ELR (cell line): ENCODE results near the gene TMA7B.

ENCODE experiments used
- DNase-seq: peaks from one replicate; pipeline ENCODE4 v3.0.0-alpha.2; 2015; ENCODE audit warnings: low read depth

TMA7B gene

DNA sequence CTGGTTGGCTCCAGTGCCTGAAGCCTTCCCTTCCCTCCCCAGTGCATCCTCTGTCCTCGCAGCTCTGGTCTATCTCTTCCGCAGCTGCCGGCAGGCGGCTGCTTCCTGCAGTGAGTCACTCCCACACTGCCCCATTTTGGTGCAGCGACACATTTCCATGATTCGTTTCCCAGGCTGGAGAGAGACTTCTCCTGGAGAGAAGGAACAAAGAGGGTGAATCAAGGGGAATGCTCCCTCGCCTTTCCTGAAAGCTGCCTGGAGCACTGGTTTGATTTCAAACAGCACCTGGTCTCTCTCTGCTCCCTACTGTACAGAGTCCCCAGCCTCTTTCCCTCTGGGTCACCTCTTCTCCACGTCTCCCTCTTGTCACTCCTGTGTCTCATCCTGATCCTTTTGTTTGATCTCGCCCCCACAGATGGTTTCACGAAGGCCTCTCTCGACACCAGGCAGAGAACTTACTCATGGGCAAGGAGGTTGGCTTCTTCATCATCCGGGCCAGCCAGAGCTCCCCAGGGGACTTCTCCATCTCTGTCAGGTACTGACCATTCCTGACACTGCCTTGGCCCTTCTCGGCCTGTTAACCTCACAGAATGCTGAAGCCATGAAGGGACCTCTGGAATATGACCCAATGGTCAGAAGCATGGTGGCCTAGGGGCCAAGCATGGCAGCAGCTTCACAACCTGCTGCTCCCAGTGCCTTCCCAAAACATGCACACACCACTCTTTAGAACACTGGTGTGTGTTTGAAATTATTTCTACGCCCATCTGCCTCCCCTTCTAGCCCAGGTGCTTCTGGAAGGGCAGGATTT is at the start of gene TMA7B:
Gene TMA7B (plus strand): TSS at position 758 of the 808 bp plus-strand sequence. CDS start 3,978 bp downstream, outside the sequence.
- DNase-seq: peak; percentile 81

DNA sequence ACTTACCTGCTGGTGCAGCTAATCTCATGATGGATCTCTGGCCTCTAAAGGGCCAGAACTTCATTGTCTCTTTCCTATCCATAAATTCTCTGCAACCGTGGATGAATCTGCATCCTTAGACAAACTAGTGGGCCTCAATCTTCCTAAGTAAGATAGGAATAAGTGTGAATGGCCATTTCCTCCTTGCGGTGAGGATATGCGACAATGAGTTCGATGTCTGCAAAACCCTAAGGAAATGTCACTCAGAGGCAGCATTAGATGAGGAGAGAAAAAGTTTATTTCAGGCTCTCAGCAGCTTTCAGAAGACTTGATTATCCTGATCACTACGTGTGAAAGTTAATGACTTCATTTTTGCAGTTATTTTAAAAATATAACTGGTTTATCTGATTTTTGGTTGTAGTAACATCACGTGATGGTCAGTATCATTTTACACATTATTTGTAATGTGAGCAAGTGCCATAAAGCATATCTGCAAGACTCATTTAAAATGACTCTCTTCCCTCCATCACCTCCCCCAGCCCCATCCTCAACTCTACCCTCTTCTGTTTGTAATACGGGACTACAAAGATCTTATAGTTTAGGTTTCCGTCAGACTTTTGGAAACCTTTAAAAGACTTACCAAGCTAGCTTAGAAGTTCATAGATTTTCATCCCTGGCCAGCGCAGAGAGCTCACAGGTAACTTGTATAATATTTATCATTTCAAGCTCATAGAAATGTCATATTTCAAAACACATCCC is 49.2 kb upstream of the TMA7B start:
- DNase-seq: no peak

DNA sequence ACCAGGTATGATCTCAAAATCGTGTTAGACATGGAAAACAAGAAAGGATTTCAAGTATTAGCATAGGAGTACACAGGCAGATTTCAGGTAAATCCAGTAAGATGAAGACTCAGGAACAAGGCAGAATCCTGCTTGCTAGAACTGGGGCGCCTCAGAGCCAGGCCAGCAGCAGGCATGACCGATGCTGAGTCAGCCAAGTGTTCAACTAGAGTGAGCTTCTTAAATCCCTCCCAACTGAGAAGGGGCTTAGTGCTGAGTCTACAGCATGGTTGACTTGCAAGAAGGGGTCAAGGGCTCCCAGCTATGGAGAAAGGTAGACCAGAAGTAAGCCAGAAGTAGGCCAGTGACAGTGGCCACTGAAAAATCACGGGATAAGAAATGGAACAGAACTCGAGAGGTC is 46.9 kb upstream of the TMA7B start:
- no peak for DNase-seq

DNA sequence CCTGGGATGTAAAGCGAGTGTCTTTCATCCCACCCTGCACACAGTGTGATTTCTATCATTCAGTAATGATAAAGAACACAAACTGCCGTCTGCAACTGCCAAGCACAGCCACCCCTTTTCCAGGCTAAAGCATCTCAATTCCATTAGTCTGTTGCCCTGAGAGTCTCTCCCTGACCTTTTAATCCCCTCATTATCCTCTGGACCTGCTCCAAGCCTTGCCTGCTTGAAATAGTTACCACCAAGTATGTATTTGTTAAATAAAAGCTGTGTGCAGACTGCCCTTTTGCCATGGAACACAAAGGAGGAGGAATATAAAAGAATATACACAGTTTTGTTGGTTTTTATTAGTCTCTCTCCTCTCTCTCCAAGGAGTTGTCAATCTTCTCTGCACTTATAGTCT is 46.3 kb upstream of the TMA7B start:
- DNase-seq: no peak

DNA sequence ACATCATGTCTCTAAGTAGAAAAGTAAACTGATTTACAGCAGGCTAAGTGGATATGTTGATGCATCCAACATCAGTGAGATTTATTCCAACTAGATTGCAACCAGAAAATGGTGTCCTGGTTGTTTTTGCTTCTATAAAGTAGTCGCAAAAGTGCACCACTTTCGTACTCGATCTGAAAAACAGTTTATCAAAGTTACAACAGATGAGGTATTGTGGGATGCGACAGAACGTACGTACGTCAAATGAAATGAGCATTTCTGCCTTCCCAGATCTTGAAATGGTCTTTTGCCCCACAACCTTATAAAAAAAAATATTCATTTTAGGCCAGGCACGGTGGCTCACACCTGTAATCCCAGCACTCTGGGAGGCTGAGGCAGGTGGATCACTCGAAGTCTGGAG is 45.6 kb upstream of the TMA7B start:
- DNase-seq: no peak

DNA sequence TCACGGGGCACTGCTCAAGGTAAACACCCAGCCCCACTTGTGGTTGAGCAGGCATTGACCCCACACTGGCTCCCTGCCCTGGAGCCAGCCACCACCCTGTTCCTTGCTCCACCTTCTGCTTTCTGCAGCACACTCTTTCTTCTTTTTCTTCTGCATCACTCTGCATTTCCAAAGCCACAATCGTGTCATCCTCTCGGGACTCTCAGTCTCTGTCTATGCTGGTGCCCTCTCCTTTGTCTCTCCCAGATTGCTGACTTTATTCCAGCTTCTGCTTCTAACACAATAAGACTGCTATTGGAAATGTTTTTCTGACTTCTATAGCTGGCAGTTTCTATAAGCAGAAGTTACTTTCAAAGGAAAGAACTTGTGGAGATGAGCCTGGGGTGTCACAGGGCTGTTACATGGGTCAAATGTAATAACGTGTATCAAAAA is 44.9 kb upstream of the TMA7B start:
- no peak for DNase-seq

DNA sequence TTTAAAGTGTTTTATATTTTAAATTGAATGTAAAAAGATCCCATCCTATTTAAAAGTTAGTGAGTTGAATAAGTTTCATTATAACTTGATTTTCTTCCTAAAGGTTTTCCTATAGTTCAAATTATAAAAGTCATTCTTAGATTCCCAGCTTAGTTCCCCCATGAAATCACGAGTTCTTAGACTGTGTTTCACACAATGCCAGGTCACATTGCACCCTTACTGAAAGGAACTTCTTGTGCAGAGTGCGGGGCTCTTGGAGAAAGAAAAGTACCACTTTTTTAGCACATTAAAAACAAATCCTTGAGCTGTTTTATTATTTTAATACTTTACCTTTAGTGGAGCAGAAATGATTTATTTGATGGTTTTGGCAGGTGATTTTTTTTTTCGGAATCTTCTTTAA is 43.7 kb upstream of the TMA7B start:
- no peak for DNase-seq

DNA sequence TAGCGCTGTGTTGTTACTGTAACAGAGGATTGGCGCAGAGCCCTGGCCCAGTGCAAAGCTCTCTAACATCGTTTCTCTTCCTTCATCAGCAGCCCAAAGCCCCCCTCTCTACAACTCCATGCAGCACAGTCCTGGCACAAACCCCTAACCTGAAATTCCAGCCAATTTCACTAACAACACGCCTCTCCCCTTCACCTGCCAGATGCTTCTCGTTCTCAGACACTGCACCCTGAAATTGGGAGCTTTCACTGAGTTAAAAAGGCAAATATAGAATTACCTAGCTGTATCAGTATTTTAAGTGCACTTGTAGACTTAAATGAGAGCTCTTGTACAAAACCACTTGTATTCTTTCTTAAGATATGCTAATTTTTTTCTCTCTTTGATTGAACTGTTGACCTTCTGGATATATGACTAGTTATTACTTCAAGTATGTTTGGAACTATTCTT is 43.0 kb upstream of the TMA7B start:
- DNase-seq: no peak

DNA sequence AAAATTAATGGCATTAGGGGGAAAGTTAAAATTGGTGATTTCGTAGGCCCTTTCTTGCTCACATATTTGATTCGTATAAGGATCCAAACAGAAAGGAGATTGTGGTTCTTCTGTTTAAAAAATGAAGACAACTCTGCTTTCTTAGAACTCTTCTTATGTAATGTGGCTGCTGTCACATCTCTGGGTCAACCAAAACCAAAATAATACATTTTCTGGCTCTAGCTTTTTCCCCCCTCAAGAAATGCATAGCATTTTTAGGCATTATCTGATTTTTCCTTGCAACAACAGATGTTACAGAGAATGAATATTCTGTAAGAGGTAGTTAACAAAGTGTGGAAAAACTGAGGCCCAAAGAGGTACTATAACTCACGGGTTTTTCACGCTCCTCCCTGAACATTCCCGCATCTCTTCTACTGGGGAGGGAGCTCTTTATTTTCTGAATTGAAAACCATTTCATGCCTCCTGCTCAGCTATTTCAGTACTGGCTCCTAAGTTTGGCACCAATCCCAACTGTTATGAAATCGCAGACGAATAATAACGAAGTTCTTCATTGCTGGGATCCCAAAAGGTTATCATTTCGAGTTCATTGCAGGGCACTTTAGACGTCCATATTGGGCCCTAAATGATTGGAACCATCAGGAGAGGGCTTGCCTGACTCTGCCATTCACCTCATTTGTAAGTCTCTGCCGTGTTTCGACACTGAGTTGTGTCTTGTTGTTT is 42.3 kb upstream of the TMA7B start:
- no peak for DNase-seq

DNA sequence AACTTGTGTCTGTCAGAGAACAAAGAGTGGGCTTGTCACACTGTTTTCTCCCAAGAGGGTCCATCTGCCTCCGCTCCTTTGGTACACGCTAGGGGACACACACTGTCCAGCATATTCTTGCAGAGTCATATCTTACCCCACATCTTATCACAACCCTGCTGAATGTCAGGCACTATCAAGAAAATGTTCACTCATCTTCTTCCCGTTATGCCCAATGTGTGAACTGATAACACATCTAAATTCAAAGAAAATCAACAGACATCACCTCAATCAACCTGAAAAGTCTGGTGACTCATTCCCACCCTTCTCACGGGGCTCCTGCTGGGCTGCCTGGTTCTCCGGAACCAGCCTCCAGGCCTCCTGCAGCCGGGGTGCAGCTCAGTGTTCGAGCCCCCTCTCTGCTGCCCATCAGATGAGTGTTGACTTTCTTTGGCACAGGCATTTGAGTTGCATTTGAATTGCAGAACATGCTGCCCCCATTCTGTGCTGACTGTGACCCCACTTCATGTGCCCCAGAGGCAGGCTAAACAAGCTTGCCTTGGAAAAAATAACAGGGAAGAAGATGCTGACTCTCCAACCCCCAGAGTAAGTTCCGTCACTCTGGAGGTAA is 40.0 kb upstream of the TMA7B start:
- no peak for DNase-seq

DNA sequence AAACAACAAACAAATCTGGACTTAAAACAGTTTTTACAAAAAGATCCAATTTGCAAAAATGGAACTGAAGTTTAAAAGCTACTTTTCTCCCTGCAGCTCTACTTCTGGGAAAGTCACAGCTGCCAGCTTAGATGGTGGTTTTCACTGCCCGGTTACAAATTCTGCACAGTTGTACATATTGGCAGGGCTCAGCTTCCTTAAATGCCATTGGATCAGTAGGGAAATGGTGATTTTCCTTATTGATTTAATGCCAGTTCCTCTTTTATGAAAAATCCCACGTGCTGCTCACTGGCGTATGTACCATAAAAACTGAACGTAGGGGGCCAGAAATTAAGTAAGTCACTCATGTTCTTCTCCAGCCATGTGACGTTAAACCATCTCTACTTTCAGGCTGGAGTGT is 36.5 kb upstream of the TMA7B start:
- DNase-seq: no peak

DNA sequence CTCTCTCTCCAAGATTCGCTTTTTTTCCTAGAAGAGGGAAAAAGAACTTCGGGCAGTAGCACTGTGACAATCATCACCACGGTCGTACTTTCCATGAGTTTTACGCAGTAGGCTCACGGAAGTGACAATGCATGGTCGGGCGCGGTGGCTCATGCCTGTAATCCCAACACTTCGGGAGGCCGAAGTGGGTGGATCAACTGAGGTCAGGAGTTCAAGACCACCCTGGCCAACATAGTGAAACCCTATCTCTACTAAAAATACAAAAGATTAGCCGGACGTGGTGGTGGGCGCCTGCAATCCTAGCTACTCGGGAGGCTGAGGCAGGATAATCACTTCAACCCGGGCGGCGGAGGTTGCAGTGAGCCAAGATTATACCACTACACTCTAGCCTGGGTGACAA is 35.9 kb upstream of the TMA7B start:
- DNase-seq: no peak

DNA sequence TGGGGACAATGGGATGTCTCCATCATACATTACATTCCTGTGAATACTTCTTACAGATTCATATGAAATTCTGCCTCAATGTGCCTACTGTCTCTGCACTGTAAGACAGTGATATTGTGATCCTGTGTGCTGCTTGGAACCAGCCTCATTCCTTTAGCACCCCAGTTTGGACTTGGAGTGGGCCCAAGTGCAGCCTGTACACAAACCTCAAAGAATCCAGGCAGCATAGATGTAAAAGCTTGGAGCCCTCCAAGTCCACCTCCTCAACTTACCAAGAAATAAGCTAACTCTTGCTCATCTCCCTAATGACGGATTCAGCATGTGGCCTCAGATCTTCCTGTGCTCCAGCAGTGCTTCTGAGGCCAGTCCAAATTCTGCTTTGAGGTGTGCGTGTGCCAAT is 34.9 kb upstream of the TMA7B start:
- DNase-seq: no peak

DNA sequence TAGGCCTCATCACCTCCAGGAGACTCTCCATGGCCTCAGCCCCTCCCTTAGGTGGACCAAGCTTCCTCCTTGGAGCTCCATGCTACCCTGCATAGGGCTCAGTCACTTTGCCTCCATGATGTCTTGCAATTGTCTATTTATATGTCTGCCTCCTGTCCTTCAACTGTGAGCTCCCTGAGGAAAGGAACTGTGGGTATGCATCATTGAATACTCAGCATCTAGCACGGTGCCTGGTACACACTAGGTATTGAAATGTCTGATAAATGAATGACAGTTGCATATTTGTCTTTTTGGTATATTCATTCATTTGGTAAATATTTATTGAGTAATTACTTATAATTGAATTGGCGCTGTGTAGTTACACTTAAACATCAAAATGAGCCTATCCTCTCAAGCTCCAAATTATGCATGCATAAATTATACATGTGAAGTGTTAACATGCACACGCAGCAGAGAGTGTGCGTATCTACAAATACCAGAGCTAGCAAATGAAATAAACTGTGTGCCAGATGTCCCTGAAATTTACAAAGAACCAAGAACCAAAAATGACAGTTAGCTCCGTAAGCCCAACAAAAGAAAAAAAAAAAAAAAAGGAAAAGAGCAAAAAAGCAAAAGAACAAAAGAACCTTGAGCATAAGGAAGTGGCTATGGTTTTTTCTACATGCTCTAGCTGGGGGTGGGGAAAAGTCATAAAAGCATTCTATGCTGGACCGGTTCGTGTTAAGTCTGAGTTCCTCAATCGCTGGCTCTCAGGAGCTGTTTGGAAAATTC is 34.1 kb upstream of the TMA7B start:
- no peak for DNase-seq

DNA sequence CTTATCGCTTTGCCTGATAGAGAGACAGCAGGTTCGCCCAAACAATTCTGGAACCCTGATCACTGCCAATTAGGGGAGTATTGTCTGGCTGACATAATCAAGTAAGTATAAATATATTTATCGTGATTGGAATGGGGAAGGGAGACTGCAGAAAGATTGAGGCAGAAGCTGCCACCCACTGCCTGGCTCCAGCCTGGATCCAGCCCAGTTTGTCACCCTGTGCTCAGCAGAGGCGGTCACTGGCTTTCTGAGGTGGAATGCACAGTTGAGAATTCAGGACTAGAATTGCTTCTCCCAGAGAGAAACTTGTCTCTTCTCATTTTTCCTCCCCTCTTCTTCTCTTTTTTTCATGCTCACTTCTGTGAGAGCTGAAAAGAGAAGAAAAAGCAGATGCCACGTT is 33.4 kb upstream of the TMA7B start:
- no peak for DNase-seq

DNA sequence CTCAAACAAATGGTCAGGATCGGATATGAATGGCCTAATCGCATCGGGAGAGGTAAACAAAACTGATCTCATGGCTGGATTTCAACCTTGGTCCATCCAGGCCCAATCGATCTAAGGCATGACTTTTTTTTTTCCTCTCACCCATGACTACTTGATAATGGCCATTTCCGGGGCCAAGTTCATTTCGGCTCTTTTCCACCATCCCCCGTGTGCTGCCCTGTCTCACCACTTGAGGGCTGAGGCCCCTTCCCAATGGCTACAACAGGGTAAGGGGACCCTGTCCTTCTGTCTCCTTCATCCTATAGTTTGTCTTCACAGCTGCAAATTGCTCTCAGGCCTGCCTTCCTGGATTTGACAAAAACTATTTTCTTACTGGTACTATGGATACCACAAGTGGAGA is 32.7 kb upstream of the TMA7B start:
- no peak for DNase-seq

DNA sequence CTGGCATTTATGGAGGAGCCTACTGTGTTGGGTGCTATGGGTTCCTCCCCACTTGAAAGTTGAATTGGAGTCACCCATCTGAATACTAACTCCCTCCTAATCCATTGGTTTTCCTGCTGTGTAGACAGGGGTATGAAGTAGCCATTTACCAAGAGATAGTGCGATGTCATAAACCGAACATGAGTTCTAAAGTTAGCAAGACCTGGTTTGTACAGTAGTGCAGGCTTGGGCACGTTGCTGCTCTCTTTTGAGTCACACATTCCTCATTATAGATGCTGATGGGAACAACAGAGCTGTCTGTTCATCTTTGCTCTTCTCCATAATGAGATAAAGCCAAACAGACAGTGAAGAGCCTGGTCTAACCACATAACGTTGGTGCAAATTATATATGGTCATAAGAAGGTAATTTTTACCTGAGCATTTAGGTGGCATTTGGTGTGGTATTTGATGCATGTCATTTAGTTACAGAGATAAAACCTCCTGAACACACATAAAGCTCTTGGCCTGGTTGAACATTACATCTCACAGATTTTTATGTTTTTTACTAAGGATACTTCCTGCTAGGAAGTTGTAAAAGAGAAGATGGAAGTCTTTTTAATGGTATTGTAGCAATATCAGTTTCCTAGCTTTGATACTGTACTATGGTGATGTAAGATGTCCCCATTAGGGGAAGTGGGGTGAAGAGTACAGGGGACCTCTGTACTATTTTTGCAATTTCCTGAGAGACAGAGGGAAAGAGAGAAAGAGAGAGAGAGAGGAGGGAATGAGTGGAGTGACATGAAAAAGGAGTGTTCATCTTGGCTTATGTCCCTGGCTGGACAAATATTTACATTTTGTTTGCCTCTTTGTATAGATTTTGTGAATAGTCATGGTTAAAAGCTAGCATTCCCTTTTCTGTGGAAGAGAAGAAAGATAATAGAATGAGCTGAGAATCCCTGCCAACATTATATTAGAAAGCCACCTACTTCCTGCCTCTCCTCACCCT is 31.4 kb upstream of the TMA7B start:
- DNase-seq: no peak

DNA sequence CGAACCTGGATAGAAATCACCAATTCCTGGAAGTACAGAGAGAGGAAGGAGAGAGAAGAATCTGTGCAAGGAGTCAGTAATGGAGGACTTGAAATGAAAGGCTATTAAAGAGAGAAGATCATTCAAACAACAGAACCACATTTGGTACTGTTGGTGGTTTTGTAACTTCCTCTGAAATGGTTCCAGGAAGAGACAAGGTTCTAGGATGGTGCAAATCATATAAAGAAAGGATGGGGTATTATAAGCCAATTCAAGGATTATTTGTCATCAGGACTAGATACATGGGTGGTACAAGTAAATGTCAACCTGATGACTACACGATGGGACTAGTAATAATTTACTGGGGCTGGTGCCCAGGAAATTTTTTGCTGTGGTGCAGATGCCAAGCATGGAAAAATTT is 28.9 kb upstream of the TMA7B start:
- DNase-seq: no peak

DNA sequence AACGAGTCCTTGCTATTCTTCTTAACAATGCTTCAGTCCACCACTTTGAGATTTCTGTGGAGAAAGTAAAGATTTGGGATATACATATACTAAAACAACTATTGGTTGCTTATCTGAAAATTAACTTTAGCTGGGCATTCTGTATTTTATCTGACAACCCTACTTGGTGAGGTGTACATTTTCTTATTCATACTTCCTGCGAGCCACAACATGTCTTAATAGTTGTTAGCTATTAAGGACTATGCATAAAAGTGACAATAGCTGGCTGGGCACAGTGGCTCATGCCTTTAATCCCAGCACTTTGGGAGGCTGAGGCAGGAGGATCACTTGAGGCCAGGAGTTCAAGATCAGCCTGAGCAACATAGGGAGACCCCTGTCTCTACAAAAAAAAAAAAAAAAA is 28.0 kb upstream of the TMA7B start:
- DNase-seq: no peak

DNA sequence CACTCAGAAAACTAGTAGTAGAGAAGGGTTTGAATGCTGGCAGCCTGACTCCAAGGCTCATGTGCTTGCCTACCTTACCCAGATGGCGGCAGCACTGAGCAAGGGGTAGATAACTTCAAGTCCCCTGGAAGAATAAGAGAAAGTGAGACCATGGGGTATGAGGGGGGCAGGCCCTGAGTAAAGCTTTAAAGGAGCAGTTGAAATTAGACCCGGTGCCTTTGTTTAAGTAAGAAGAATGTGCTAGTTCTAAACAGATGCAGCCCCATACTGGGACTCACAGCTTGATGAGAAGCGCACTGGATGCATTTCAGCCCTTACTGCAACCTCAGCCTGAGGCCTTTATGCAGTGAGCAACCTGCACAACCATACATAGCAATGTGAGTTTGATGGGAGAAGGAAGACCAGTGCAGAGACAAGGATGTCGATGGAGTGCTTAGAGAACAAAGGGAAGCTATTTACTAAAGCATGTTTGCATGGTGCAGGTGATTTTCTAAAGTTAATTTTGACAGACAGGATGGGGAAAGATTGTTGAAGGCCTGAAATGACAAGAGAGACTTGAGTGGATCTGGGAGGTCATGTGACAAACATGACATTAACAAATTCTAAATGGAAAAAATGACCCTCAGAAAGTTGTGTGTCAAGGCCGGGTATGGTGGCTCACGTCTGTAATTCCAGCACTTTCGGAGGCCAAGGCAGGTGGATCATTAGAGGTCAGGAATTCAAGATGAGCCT is 27.1 kb upstream of the TMA7B start:
- peak; percentile 51 for DNase-seq
